ENCODE measurements around the gene TSC2. TPM values are rescaled to one million over a fixed set of nuclear protein-coding genes. Genes with fewer than 3 reads are reported as not detected.

Gene TSC2
- total RNA-seq, 3 donors from 2014 or later, result 140 to 161 (median 150) TPM

DNA sequence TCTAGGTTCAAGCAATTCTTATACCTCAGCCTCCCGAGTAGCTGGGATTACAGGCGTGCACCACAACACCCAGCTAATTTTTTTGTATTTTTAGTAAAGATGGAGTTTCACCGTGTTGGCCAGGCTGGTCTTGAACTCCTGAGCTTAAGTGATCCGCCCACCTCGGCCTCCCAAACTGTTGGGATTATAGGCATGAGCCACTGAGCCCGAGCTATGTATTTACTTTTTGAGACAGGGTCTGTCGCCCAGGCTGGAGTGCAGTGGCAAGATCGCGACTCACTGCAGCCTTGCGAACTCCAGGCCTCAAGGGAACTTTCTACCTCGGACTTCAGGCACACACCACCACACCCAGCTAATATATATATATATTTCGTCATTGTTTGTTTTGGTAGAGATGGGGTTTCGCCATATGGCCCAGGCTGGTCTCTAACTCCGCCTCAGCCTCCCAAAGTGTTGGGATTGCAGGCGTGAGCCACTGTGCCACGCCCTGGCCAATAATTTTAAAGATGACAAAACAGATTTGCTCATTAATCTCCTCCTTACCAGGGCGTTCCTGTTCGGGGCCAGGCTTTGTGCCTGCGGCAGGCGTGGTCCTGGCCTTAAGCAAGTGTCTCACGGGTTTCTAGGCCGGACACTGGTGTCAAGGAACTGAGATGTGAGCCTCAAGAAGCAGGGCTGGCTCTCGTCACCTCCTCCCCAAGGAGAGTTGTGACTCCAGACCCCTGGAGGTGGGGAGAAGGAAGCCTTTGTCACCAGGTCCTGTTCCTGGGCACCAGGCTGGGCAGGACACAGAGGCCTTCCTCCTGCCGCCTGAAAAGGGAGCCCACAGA, 32.5 kb upstream of the TSC2 start:
- intact Hi-C loops (cut with DNase I, micrococcal nuclease), result no loop called here
- H3K4me3 ChIP-seq, result no peak overlapping the region
- no peaks in the 10 kb centered on the region for H3K9me3 ChIP-seq
- ATAC-seq, result peak; percentile 95
- TF ChIP-seq, protein P1, sequence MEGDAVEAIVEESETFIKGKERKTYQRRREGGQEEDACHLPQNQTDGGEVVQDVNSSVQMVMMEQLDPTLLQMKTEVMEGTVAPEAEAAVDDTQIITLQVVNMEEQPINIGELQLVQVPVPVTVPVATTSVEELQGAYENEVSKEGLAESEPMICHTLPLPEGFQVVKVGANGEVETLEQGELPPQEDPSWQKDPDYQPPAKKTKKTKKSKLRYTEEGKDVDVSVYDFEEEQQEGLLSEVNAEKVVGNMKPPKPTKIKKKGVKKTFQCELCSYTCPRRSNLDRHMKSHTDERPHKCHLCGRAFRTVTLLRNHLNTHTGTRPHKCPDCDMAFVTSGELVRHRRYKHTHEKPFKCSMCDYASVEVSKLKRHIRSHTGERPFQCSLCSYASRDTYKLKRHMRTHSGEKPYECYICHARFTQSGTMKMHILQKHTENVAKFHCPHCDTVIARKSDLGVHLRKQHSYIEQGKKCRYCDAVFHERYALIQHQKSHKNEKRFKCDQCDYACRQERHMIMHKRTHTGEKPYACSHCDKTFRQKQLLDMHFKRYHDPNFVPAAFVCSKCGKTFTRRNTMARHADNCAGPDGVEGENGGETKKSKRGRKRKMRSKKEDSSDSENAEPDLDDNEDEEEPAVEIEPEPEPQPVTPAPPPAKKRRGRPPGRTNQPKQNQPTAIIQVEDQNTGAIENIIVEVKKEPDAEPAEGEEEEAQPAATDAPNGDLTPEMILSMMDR (IDR thresholded peaks at IDR 0.05), result no peak
- no peaks in the 10 kb centered on the region for H3K36me3 ChIP-seq (ENCODE audit: low read depth)
- H3K4me1 ChIP-seq (ENCODE audit: low read depth), result peaks cover 23% of the 10 kb centered on the region
- DNase-seq, result peak; percentile 80 to 85 (median 82)

DNA sequence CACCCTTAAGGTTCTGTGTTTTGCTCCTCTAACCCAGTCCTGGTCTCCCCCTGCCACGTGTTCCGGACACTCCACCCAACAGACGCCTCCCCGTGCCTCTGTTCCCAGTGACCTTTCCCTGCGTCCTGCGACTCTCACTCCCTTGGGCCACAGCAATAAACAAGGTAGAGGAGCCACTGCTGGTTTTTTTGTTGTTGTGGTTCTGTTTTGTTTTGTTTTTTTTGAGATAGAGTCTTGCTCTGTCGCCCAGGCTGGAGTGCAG, 31.9 kb upstream of the TSC2 start:
- Histone ChIP-seq H3K4me3 (no peak overlapping the region), H3K36me3 (ENCODE audit: low read depth) (no peaks in the 10 kb centered on the region), H3K9me3 (no peaks in the 10 kb centered on the region), H3K4me1 (ENCODE audit: low read depth) (peaks cover 25% of the 10 kb centered on the region)
- TF ChIP-seq, protein P1 (IDR thresholded peaks at IDR 0.05), result no peak
- ATAC-seq, result no peak
- intact Hi-C loops (cut with DNase I, micrococcal nuclease), result no loop called here
- DNase-seq, result no peak

- ATAC-seq (no peak), DNase-seq (peak in 1 of 3 donors; percentile 50)
- Histone ChIP-seq H3K9me3 (no peaks in the 10 kb centered on the region), H3K36me3 (ENCODE audit: low read depth) (no peaks in the 10 kb centered on the region), H3K4me1 (ENCODE audit: low read depth) (peaks cover 25% of the 10 kb centered on the region), H3K4me3 (no peak overlapping the region)
- intact Hi-C loops (cut with DNase I, micrococcal nuclease), result no loop called here
- TF ChIP-seq, protein P1 (IDR thresholded peaks at IDR 0.05), result no peak
Observed at GRCh38 chr16:2016407-2016922, 31.3 kb upstream of the TSC2 start.

- TF ChIP-seq, protein P1 (IDR thresholded peaks at IDR 0.05), result no peak
- DNase-seq, result peak in 1 of 3 donors; percentile 47
- H3K36me3 ChIP-seq (ENCODE audit: low read depth), result no peaks in the 10 kb centered on the region
- no peaks in the 10 kb centered on the region for H3K9me3 ChIP-seq
- H3K4me3 ChIP-seq, result no peak within 1 kb of the TSS
- intact Hi-C loops (cut with DNase I, micrococcal nuclease), result no loop called here
- peaks cover 38% of the 10 kb centered on the region for H3K4me1 ChIP-seq (ENCODE audit: low read depth)
- no peak for ATAC-seq
Observed at GRCh38 chr16:2019518-2019920, 28.3 kb upstream of the TSC2 start, which contains the start of gene NPW. TSS of gene NPW (plus strand) at chr16:2019785.

DNA sequence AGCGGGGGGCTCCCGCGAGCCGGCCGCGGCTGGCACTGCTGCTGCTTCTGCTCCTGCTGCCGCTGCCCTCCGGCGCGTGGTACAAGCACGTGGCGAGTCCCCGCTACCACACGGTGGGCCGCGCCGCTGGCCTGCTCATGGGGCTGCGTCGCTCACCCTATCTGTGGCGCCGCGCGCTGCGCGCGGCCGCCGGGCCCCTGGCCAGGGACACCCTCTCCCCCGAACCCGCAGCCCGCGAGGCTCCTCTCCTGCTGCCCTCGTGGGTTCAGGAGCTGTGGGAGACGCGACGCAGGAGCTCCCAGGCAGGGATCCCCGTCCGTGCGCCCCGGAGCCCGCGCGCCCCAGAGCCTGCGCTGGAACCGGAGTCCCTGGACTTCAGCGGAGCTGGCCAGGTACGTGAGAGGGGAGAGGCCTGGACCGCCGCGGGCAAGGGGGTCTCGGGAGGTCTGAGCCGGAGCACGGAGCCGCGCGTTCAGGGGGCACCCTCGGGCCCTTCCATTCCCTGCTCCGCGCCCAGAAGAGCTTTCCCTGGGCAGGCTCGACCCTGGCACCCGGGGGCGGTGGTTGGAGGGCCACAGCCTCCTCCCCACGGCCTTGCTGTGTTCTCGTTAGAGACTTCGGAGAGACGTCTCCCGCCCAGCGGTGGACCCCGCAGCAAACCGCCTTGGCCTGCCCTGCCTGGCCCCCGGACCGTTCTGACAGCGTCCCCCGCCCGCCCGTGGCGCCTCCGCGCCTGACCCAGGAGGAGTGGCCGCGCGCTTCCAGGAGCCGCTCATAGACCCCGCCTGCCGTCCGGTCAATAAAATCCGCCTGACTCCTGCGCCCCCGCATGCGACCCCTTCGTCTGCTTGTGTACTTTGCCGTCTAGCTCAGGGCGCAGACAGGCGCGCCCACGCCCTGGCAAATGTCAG, 27.6 kb upstream of the TSC2 start:
- Histone ChIP-seq H3K4me3 (no peak overlapping the region), H3K36me3 (ENCODE audit: low read depth) (no peaks in the 10 kb centered on the region), H3K9me3 (no peaks in the 10 kb centered on the region), H3K4me1 (ENCODE audit: low read depth) (peaks cover 38% of the 10 kb centered on the region)
- intact Hi-C loops (cut with DNase I, micrococcal nuclease), result loop anchor here (10.0 kb wide), 2 partner anchors 125 to 135 kb away; partner anchors contain the start of genes RAB26 (in 1 of the 2) and TRAF7 (in 1 of the 2)
- ATAC-seq, result no peak
- peak in 1 of 3 donors; percentile 48 for DNase-seq
- TF ChIP-seq, protein P1 (IDR thresholded peaks at IDR 0.05), result no peak

All from mucosa of descending colon (tissue), 3 donors.